SK-N-SH (cell line): ENCODE results near the gene IL20RB.

Source experiments
- JUND ChIP-seq: IDR thresholded peaks from 2 replicates; pipeline ENCODE4 v1.4.0; 2012
- RAD21 ChIP-seq: IDR thresholded peaks from 2 replicates; pipeline ENCODE4 v1.6.1; 2012; ENCODE audit warnings: mild to moderate bottlenecking, low read length
- TF ChIP-seq, protein P1 (sequence below): fragments of 200-600 bp; sonication (generic); IDR thresholded peaks from 2 replicates; pipeline ENCODE4 v1.6.1; 2017; ENCODE audit warnings: antibody characterized with exemption, mild to moderate bottlenecking, moderate library complexity

DNA sequence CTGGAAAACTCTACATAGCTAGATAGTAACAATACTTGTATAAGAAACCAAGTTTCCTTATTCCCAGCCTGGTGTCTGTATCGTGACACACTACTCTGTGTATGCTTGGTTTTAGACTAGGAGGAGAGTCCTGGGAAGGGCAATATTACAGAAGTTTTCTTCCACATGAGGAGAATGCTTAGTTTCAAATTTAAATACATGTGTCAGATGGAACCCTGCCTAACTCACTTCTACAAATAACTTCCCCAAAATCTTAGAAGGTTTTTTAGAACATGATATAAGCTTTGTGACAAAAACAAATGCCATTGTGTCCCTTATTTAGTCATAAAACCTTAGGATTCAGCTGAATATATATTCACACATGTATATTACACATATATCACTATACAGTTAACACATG, 7.2 kb upstream of the IL20RB start:
- TF ChIP-seq, protein P1, sequence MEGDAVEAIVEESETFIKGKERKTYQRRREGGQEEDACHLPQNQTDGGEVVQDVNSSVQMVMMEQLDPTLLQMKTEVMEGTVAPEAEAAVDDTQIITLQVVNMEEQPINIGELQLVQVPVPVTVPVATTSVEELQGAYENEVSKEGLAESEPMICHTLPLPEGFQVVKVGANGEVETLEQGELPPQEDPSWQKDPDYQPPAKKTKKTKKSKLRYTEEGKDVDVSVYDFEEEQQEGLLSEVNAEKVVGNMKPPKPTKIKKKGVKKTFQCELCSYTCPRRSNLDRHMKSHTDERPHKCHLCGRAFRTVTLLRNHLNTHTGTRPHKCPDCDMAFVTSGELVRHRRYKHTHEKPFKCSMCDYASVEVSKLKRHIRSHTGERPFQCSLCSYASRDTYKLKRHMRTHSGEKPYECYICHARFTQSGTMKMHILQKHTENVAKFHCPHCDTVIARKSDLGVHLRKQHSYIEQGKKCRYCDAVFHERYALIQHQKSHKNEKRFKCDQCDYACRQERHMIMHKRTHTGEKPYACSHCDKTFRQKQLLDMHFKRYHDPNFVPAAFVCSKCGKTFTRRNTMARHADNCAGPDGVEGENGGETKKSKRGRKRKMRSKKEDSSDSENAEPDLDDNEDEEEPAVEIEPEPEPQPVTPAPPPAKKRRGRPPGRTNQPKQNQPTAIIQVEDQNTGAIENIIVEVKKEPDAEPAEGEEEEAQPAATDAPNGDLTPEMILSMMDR: no peak
- TF ChIP-seq RAD21 (no peak), JUND (no peak)
